Type B pancreatic cell (in vitro differentiated cells): ENCODE measurements around the gene SLC35D2. TPM values are rescaled to one million over a fixed set of nuclear protein-coding genes. Genes with fewer than 3 reads are reported as not detected.

Experiments
- DNase-seq: peaks from one replicate; pipeline ENCODE4 v3.0.0; 2021; ENCODE audit warnings: mixed read lengths; ENCODE audit not compliant: unreplicated experiment; ENCODE audit errors: extremely low spot score
- H3K27ac Mint-ChIP-seq: 2 replicates; pipeline ENCODE4 v1.8.0; 2021; ENCODE audit warnings: mild to moderate bottlenecking, mixed read lengths
- H3K27me3 Mint-ChIP-seq: 2 replicates; pipeline ENCODE4 v1.8.0; 2021; ENCODE audit warnings: mixed read lengths
- H3K36me3 Mint-ChIP-seq: 2 replicates; pipeline ENCODE4 v1.8.0; 2021; ENCODE audit warnings: mixed read lengths
- H3K4me1 Mint-ChIP-seq: one replicate; pipeline ENCODE4 v1.8.0; 2021; ENCODE audit warnings: mixed read lengths; ENCODE audit not compliant: unreplicated experiment
- H3K4me3 Mint-ChIP-seq: 2 replicates; pipeline ENCODE4 v1.8.0; 2021; ENCODE audit warnings: mild to moderate bottlenecking, mixed read lengths
- H3K9me3 Mint-ChIP-seq: 2 replicates; pipeline ENCODE4 v1.8.0; 2021; ENCODE audit warnings: mixed read lengths
- total RNA-seq: library from RNA; stranded (reverse); gene quantifications from 2 replicates; pipeline ENCODE4 v1.2.1, GENCODE V29; 2021; ENCODE audit warnings: low replicate concordance
- TF ChIP-seq, protein P1 (sequence below): fragments of 200-600 bp; sonication (generic); conservative IDR thresholded peaks from 2 replicates; pipeline ENCODE4 v1.5.0; 2021; ENCODE audit warnings: antibody characterized with exemption, mild to moderate bottlenecking

SLC35D2 gene
- total RNA-seq, 1 donor from 2014 or later = 25.7 TPM

- Mint-ChIP-seq H3K27me3 (no peaks in the 10 kb centered on the region), H3K36me3 (peaks cover 10% of the 10 kb centered on the region), H3K4me1 (no peaks in the 10 kb centered on the region), H3K9me3 (no peaks in the 10 kb centered on the region), H3K27ac (no peak overlapping the region), H3K4me3 (no peak overlapping the region)
- TF ChIP-seq, protein P1, sequence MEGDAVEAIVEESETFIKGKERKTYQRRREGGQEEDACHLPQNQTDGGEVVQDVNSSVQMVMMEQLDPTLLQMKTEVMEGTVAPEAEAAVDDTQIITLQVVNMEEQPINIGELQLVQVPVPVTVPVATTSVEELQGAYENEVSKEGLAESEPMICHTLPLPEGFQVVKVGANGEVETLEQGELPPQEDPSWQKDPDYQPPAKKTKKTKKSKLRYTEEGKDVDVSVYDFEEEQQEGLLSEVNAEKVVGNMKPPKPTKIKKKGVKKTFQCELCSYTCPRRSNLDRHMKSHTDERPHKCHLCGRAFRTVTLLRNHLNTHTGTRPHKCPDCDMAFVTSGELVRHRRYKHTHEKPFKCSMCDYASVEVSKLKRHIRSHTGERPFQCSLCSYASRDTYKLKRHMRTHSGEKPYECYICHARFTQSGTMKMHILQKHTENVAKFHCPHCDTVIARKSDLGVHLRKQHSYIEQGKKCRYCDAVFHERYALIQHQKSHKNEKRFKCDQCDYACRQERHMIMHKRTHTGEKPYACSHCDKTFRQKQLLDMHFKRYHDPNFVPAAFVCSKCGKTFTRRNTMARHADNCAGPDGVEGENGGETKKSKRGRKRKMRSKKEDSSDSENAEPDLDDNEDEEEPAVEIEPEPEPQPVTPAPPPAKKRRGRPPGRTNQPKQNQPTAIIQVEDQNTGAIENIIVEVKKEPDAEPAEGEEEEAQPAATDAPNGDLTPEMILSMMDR = no peak
- no peak for DNase-seq
Observed at GRCh38 chr9:96408409-96409280, 25.1 kb upstream of the SLC35D2 start.

DNA sequence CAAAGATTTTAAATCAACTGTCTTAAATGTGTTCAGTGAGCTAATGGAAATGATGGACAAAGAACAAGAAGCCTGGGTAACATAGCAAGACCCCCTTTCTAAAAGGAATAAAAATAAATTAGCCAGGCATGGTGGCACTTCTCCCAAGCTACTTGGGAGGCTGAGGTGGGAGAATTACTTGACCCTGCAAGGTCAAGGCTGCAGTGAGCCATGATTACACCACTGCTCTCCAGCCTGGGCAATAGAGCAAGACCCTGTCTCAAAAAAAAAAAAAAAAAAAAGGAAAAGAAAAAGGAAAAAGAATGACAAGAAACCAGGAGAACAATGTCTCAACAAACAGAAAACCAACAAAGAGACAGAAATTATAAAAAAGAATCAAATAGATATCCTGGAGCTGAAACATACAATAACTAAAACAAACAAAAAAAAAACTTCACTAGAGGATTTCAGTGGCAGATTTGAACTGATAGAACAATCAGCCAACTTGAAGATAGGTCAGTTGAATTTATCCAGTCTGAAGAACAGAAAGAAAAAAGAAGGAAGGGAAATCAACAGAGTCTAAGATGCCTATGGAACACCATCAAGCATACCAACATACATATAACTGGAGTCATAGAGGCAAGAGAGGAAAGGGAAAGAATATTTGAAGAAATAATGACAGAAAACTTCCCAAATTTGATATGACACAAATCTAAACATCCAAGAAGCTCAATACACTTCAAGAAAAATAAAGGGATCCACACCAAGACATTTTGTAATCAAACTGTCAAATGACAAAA, 16.8 kb upstream of the SLC35D2 start:
- H3K27me3 Mint-ChIP-seq = no peaks in the 10 kb centered on the region
- DNase-seq = no peak
- H3K9me3 Mint-ChIP-seq = peaks cover 5% of the 10 kb centered on the region
- H3K4me3 Mint-ChIP-seq = no peak overlapping the region
- H3K4me1 Mint-ChIP-seq = peaks cover 5% of the 10 kb centered on the region
- no peak overlapping the region for H3K27ac Mint-ChIP-seq
- TF ChIP-seq, protein P1 = no peak
- H3K36me3 Mint-ChIP-seq = peaks cover 12% of the 10 kb centered on the region

GRCh38 chr9:96399325-96399633, 15.8 kb upstream of the SLC35D2 start:
- DNase-seq = no peak
- Mint-ChIP-seq H3K9me3 (peaks cover 5% of the 10 kb centered on the region), H3K4me3 (no peak overlapping the region), H3K4me1 (peaks cover 8% of the 10 kb centered on the region), H3K36me3 (peaks cover 16% of the 10 kb centered on the region), H3K27me3 (no peaks in the 10 kb centered on the region), H3K27ac (no peak overlapping the region)
- TF ChIP-seq, protein P1 = no peak

GRCh38 chr9:96398582-96399324, 15.2 kb upstream of the SLC35D2 start:
- peaks cover 5% of the 10 kb centered on the region for H3K9me3 Mint-ChIP-seq

DNA sequence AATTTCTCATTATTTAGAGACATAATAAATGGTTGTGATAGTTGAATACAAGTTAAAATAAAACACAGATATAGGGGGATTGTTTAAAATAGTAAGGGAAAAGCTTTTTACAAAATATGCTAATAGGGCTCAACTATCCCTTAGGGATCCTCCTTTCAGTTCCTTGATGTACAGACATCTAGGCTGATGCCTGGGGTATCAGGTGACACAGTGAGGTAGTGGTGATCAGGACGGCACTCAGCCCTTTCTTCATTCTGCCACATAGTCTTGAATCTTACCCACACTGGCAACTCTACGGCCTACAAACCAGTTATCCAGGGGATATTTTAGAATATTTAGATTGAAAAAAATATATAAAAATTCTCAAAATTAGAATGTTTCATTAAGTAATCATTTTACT, 12.5 kb upstream of the SLC35D2 start:
- peaks cover 16% of the 10 kb centered on the region for H3K36me3 Mint-ChIP-seq
- DNase-seq = no peak
- no peak overlapping the region for H3K27ac Mint-ChIP-seq
- no peak overlapping the region for H3K4me3 Mint-ChIP-seq
- TF ChIP-seq, protein P1 = no peak
- H3K27me3 Mint-ChIP-seq = no peaks in the 10 kb centered on the region
- peaks cover 5% of the 10 kb centered on the region for H3K9me3 Mint-ChIP-seq
- peaks cover 8% of the 10 kb centered on the region for H3K4me1 Mint-ChIP-seq

More at GRCh38 chr9:96398582-96399324, 15.2 kb upstream of the SLC35D2 start:
- H3K27me3 Mint-ChIP-seq = no peaks in the 10 kb centered on the region
- H3K4me3 Mint-ChIP-seq = no peak overlapping the region
- H3K4me1 Mint-ChIP-seq = peaks cover 8% of the 10 kb centered on the region
- no peak overlapping the region for H3K27ac Mint-ChIP-seq
- TF ChIP-seq, protein P1 = peak; percentile 34
- DNase-seq = no peak
- H3K36me3 Mint-ChIP-seq = peaks cover 16% of the 10 kb centered on the region
